IPS-NIHi7 (cell line): ENCODE results near the gene MGME1.

Experiments used
- DNase-seq: peaks from one replicate; pipeline ENCODE4 v3.0.0; 2012; ENCODE audit warnings: mixed read lengths; ENCODE audit errors: extremely low spot score

Gene MGME1, protein sequence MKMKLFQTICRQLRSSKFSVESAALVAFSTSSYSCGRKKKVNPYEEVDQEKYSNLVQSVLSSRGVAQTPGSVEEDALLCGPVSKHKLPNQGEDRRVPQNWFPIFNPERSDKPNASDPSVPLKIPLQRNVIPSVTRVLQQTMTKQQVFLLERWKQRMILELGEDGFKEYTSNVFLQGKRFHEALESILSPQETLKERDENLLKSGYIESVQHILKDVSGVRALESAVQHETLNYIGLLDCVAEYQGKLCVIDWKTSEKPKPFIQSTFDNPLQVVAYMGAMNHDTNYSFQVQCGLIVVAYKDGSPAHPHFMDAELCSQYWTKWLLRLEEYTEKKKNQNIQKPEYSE

DNA sequence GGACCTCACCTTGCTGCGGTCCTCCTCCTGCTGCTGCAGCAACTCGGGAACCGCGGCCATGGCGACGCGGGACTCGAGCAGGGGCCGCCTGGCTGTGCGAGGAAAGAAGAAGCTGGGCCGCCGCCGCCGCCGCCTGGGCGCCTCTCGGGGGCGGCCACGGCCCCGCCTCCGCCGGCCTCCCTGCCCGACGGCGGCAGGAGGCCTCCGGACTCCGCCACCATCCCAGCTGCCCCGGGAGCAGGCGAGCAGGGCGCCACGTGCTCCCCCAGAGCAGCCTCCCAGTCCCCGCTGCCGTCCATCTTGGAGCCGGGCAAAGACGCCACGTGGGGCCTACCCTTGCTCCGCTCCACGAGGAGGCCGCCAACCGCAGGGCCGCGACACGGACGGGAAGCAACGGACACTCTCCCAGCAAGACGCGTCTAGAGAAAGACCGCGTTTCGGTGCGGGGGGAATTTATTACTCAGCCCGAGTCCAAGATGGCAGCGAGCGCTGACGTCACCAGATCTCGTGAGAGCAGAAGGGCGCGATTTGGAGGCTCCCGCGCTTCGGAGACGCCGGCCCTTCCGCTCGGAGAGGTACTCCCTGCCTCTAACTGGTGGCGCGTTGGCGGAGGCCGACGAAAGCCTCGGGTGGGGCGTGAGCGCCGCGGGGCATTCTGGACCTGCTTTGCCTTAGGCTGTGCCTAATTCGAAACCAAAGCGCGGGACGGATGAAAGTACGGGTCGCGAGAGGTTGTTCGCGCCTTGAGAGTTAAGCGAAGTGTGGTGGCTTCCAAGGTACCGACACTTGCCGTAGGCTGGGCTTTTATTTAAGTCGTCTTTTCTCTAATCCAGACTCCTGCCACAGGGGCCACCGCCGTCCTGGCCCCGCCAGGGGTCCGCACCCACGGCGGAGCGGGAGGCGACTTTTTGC lies at the start of gene MGME1, which contains the start of gene SNX5:
MGME1 (plus strand) TSS at position 653 of the 912 bp plus-strand sequence. CDS start 842 bp downstream, outside the sequence.
SNX5 (minus strand) TSS at position 429 of the 912 bp plus-strand sequence; CDS start at position 60, 369 bp downstream.
- DNase-seq: peak; percentile 98

DNA sequence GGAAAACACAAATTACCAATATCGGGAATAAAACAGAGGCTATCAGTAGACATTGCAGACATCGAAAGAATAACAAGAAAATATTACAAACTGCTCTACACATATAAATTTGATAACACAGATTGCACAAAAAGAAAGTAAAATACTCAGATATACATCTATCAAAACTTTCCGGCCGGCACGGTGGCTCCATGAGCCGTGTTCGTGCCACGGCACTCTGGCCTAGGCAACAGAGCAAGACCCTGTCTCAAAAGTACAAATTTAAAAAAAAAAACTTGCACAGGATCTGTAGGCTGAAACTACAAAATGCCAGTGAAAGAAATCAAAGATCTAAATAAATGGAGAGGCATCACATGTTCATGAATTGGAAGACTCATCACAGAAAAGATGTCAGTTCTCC lies 49.7 kb upstream of the MGME1 start:
- DNase-seq: no peak

DNA sequence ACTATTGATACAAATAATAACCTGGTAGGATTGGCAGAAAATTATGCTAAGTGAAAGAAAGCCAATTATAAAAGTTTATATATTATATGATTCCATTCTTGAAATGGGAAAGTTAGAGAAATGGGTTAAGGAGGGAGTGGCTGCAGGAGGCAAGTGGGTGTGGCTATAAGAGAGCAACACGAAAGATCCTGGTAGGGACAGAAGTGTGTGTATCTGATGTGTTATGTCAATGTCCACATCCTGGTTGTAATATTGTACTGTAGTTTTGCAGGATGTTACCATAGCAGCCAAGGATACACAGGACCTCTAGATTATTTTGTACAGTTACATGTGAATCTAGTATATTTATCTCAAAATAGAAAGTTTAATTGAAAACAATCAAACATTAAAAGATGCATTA lies 47.0 kb upstream of the MGME1 start:
- no peak for DNase-seq

DNA sequence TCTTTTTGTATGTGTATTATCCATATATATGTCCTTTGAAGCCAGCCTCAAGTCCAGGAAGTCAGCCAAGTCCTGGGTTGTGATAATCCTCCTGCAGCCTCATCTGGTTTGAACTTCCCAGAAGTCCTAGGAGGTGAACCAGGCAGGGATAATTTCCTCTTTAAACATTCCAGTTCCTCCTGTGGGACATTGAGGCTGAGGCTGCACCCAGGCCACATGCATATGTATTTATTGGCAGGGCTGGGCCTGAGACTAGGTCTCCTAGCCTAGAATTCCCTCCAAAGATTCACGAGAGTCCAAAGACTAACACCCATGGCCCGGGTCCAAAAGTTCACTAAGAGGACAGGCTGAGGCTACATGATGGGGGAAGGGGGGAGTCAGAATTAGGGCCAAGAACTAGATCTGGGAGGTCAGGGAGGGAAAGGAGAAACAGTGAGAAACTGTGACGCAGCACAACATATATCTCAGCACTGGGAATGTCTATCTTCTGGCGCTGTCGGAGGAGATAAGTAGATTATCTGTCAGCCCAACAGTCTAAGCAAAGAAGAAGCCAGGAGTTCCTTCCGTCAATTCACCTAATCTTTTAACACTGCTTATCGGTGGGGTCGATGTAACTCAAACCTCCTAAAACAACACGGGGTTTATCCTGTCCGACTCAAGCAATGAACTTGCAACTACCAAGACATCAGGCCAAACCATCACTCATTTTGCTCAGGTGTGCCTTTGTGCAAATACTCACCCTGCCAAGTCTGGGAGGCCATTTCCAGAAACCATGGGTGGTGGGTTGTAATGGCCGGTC lies 43.5 kb upstream of the MGME1 start:
- DNase-seq: no peak

DNA sequence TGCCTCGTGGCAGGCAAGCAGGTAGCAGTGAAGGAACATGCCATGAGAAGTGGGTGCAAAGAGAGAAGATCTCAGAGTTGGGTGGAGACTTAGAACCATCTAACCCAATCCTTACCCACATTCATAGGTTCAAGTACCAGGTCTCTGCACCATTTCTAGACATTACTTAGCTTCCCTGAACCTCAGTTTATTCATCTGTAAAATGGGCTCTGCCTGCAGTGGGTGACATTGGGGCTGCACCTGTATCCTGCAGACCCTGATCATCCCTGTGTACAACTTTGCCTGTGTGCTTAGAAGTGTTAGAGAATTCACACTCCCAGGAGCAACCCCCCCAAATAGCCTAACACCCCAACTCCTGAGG lies 42.9 kb upstream of the MGME1 start:
- DNase-seq: no peak

DNA sequence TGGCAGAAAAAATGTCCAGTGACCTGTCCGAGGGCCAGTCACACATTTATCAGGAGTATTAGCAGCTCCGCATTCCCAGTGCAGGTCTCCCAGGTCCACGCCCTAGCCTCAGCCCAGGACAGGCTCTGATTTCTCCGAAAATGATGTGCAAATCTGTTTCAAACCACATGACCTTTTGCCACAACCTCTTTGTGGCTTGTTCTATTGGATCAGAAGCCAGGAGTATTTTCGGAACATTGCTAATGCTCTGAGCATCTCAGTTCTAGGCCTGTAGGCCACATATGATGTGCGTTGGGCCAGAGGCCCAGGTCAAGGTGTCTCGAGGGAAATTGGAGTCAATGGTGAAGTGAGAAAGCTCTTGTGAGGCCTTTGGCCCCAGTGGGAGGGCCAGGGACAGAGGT lies 40.6 kb upstream of the MGME1 start:
- DNase-seq: no peak

DNA sequence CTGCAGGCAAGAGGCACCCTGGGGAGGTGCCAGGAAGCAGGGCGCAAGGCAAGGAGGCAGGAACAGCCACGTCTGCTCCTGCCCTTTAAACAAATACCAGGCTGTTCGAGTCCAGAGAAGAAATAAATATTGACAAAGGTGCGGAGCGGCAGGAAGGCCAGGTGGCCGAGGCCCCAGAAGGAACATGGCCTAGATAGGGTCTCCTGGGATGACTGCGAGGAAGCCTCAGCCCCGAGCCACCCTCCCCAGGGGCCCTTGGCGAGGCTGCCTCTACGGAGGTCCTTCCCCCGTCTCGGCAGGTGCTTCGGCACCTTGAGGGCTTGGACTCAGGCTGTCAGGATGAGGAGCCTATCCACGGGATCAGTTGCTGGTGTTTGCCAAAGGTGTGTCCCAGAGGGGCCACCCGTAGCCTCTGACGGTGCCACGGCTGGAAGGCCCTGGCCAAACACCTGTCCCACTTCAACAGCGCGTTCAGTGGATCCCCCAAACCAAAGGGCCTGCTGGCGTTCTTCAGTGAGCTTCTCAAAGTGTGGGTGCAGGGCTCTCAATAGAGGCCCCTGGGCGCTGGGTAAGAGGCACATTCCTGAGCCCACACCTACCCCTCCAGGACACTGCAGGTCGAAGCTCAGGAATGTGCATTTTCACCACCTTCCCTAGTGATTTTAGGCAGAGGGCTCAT lies 40.0 kb upstream of the MGME1 start:
- no peak for DNase-seq

DNA sequence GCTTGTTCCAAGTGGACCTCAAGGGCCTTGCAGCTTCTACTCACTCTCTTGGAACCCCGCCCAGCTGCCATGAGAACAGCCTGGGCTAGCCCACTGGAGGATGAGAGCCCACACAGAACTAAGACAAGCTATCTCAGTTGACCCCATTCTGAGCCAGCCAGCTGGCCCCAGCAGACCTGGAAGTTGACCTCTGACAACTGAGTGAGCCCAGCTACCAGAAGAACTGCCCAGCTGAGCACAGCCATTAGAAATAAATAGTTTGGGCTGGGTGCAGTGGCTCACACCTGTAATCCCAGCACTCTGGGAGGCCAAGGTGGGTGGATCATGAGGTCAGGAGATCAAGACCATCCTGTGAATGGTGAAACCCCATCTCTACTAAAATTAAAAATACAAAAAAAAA lies 37.3 kb upstream of the MGME1 start:
- no peak for DNase-seq

DNA sequence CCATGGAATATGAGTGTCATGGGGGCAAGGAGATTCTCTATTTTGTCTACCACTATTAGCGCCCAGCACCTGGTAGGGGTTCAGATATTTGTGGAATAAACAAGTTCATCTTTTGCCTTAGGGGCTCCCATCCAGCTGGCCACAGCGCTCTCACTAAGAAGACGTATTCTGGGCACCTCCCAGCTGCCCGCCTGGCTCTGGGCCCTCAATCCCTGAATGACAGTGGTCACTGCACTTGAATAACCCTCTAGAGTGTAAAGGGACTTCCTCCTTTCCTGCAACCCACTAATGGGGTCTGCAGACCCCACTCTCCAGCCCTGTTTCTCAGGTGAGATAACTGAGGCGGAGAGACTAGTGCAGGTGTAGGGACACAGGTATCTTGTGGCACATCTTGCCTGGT lies 36.4 kb upstream of the MGME1 start:
- DNase-seq: no peak

DNA sequence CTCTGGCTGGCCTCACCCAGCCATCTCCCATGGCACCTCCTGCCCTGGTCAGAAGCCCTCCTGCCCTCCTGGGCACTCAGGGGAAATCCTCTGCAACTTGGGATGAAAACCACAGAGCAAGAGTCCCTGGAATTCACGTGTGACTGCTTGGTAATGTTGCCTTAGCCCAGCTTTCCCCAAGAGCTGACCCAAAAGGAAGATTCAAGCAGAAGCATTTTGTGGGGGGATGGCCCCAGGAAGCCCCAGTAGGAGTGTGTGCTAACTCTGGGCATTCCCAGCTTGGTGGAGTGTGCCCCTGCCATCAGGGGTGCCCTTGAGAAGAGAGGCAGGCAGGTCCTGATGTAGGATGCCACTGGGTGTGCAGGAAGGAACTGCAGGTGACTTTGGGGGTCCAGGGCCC lies 35.7 kb upstream of the MGME1 start:
- DNase-seq: no peak

DNA sequence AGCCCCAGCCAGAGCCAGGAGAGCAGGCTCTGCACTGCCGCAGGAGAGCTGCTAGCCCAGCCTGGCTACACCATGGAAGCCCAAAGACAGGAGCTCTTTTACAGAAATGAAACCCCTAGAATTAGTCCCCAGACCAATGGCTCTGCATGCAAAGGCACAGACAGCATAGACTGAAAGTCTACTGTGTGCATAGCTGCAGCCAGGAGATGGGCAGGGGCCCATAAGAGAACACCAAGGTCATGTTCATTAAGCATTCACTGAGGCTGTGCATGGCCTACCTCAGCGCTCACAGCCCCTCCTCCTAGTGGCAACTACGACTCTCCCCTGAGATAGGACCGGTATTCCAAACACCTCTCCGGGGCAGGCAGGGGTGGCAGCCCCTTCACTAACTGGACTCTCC lies 35.1 kb upstream of the MGME1 start:
- no peak for DNase-seq

DNA sequence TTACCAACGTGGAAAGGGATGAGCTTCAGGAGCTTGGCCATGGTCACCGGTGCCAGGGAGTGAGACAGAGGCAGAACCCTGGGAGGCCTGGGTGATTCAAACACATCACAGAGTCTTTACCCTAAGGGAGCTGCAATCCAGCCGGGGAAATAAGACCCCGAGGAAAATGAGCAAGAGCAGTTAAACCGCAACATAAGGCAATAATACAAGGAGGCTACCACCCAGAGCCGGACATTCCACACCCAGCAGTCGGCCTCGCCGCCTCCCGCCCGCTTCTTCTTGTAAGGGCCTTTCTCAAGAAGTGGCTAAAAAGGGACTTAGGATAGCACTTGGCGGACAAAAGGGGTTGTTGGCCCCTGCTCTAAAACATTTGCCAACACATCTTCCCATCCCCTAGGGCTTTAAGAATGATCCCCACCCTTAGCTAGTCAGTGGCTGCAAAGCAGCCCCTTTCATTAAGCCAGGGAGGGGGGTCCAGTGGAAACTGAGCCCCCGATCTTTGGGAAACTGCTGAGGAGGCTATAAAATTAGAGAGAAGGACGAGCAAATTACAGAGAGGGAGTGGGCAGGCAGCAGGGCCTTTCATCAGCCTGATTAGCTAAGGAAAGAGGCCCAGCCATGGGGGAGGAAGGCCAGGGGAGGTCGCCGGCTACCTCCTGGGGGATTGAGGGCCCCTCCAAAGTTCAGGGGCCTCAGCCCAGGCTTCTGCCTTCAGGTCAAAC lies 34.5 kb upstream of the MGME1 start:
- peak; percentile 50 for DNase-seq

DNA sequence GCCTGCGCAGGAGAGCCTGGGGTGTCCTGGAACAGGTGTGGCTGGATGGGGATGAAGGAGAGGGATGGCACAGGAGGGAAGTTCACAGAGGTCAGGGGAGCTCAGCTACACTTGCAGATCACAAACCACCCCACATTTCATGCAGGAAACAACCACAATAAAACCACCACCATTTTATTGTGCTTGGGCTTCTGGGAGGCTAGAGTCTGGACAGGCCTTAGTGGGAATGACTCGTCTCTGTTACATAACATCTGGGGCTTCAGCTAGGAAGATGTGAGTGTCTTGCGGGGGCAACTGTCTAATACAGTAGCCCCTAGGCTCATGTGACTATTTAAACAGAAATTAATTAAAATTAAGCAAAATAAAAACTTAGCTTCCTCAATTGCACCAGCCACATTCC lies 33.6 kb upstream of the MGME1 start:
- DNase-seq: no peak

DNA sequence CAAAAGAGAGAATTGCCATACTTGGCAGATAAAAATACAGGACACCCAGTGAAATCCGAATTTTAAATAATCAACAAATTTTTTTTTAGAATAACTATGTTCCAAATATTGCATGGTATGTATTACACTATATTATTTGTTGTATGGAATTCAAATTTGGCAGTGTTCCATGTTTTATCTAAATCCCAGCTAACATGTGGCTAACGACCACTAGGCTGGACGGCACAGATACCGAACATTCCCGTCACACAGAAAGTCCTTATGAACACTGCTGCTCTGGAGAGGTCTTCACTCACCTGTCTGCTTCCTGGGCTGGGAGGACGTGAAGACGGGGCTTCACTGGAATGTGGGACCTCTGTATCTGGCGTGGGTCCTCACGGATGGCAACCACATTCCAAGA lies 33.1 kb upstream of the MGME1 start:
- no peak for DNase-seq

DNA sequence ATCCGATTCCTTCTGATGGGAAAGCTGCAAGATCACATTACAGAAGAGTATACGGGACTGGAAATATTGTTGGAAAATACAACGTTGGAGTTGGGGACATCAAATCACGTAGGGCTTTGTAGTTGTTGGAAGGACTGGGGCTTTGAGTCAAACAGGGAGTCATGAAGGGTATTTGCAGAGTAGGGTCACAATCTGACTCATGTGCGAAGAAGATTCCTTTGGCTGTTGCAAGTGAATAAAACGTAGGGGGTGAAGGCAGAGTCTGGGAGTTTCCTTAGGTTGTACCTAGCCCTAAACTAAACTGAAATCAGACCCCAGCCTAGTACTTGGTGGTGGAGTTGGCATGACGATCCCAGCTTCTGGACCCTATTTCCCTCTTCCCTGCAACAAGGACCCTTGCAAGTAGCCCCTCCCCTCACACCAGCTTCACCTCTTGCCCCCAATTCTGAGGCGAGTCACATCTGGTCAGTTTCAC lies 32.5 kb upstream of the MGME1 start:
- no peak for DNase-seq

DNA sequence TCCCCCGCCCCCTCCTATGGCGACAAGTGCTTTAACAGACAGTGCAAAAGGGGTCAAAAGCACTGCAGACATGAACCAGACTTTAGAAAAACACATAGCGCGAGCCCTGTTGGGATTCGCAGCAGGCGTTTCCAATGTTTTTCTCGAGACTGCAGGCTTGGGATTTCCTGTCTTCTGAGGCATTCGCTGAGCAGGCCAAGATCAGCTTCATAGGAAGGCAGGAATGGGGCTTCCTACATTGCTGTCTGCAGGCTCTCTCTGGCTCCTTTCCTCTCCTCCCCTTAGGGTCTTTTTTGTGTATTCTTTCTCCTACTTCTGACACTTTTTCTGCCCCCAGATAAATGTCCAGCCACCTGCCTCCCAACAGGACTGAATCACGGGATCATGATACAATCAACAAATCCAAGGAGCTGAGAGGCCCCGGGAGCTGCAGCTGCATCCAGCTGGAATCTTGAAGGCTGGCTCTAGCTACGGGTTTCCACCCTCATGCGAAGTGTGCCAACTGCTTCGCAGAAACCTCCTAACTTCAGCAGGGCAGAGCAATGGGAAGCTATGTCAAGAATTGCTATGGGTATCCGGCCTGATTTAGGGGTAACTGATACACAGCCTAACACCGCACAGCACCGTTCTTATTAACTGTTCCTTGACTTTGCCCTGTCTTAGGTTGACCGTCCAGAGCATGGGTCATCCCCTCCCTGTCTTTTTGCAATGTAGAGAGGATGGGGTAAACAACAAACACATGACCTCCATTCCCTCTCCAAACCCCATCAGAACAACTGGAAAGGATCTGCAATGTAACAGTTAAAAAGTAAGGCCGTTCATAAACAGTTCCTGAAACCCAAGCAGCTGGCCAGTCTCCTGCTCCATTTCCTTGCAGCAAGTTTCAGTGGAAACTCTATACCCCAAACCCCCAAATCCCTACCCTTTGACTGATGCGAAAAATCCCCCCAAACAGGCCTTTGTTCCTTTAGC lies 31.8 kb upstream of the MGME1 start:
- DNase-seq: peak; percentile 38

DNA sequence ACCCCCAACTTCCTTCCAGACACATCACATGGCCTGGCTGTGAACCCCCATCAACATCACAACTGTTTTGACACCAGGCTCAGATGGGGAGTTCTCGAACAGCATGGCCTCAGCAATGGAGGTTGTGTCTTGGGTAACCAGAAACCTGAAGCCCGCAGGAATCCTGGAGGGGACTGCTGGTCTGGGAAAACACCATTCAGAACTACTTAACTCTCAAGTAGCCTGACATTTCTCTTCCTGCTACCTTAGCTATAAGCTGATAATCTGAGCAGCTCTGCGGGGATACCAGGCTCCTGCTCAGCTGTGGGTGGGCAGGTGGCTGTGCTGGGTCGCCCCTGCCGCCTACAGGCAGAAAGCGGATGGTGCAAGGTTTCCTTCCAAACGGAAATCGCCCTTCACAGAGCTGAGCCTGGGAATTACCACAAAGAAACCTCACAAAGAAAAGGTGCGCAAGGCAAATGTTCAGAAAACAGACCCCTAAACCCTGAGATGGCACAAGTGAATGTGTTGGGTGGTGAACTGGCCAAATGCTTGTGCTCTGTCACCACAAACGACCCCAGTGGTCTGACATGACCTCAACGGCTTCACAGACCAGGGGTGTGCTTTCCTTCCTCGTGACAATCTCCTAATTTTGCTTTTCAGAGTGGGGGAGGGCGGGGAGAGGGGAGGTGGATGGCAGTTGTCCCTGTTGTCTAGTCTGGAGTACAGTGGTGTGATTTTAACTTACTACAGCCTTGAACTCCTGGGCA lies 29.8 kb upstream of the MGME1 start:
- DNase-seq: peak; percentile 83

DNA sequence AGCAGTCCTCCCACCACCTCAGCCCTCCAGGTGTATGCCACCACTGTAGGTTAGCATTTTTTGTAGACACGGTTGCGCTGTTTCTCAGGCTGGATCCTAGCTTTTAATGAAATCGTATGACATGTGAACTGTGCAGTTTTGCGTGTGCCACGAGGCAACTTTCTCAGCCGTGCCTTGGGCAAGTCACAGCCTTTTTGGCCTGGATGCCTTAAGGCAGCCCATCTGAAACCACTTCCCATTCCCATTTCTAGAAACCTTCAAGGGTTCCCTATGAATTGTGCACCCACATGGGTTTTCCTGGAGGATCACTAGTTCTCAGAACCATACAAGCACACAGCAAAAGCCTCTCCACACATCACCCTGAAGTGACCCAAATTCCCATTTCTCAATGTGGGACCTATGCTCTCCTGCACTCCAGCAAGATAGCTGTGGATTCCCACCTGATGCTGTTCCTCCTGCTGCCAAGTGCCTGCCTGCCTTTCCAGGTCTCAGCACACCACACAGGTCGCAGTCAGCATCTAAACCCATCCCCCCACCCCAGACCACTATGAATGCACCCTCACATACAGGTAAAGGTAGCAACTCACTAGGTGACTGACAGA lies 29.1 kb upstream of the MGME1 start:
- DNase-seq: no peak
